Gastrocnemius medialis (tissue), 4 donors: Measurements from ENCODE around the gene STARD13. TPM values are rescaled to one million over a fixed set of nuclear protein-coding genes. Genes with fewer than 3 reads are reported as not detected.

Experiments
- ATAC-seq, 2 donors: fragments of 150-250 bp; one replicate each; pipeline ENCODE4 v1.9.1; 2016
- DNase-seq, 2 donors: peaks; one replicate each; pipeline ENCODE4 v3.0.0-alpha.2; 2019
- H3K27ac ChIP-seq, 4 donors: fragments of 200-600 bp; sonication (generic); 1 replicate in 1 of 4; 2 replicates in 3 of 4; pipeline ENCODE4 v1.5.1; 2016 to 2018; ENCODE audit warnings: mild to moderate bottlenecking in 2 of 4, moderate library complexity in 1 of 4
- H3K27me3 ChIP-seq, 3 donors: fragments of 200-600 bp; sonication (generic) in 2 of 3; 1 replicate in 1 of 3; 2 replicates in 2 of 3; pipeline versions ENCODE4 v1.5.1 to v1.6.0; 2016 to 2019; ENCODE audit warnings: mild to moderate bottlenecking in 1 of 3, moderate library complexity in 1 of 3
- H3K36me3 ChIP-seq, 2 donors: fragments of 200-600 bp; sonication (generic) in 1 of 2; one replicate each; pipeline ENCODE4 v1.5.1; 2017 to 2018
- H3K4me1 ChIP-seq, 2 donors: fragments of 200-600 bp; sonication (generic) in 1 of 2; one replicate each; pipeline ENCODE4 v1.5.1; 2016 to 2017; ENCODE audit warnings: mild to moderate bottlenecking in 2 of 2
- H3K4me3 ChIP-seq, 4 donors: fragments of 200-600 bp; sonication (generic) in 3 of 4; 1 replicate in 1 of 4; 2 replicates in 3 of 4; pipeline ENCODE4 v1.5.1; 2016 to 2019; ENCODE audit warnings: mild to moderate bottlenecking in 2 of 4
- H3K9me3 ChIP-seq, 3 donors: fragments of 200-600 bp; sonication (generic) in 2 of 3; 1 replicate in 1 of 3; 2 replicates in 2 of 3; pipeline ENCODE4 v1.5.1; 2016 to 2019
- CTCF ChIP-seq, 5 experiments: fragments of 450-650 bp in 3 of 5; fragments of 200-600 bp in 2 of 5; sonication (generic) in 2 of 5; IDR thresholded peaks in 4 of 5; conservative IDR thresholded peaks in 1 of 5; 1 replicate in 4 of 5; 2 replicates in 1 of 5; pipeline ENCODE4 v1.5.1; 2016 to 2019; ENCODE audit warnings: antibody characterized with exemption in 5 of 5, mild to moderate bottlenecking in 3 of 5, moderate library complexity in 3 of 5
- POLR2A ChIP-seq, 2 donors: fragments of 450-650 bp; IDR thresholded peaks; one replicate each; pipeline ENCODE4 v1.6.1; 2017; ENCODE audit warnings: antibody characterized with exemption in 2 of 2, mild to moderate bottlenecking in 2 of 2, moderate library complexity in 2 of 2
- in situ Hi-C, 4 donors: fragments of 200-750 bp; cut with MboI; loops; one replicate each; pipeline versions ENCODE4 v1.15.0 to v1.8.0; 2017; ENCODE audit warnings: low sequenced_read_pairs in 4 of 4
- intact Hi-C: fragments of 100-400 bp; cut with DNase I; formaldehyde crosslinking; loops from one replicate; pipeline ENCODE4 v1.15.1; 2023; ENCODE audit warnings: low total_unique reads
- total RNA-seq, 4 donors: library from RNA; depleted of rRNA; stranded (reverse); fragments of >200 nt; gene quantifications; one replicate each; pipeline versions ENCODE4 v1.1.0 to v1.2.3, GENCODE V29; 2016

The STARD13 gene
- total RNA-seq, 4 donors from 2014 or later: 7.7 to 19.3 (median 12.0) TPM

DNA sequence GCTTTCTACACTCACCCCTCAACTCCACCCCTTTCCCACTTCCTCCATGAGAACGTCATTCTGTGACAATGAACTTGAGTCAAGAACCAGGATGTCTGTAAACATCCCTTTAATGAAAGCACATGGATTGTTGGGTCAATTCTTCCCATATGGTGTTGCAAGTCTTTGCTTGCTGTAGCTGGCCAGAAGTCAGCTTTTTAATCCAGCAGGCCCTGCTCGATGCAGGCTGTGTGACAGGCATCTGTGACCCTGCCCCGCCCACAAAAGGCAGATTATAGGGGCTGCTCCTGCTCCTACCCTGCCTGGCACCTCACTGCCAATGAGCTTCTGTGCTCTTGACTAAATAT lies 78.0 kb downstream of the STARD13 start:
- ATAC-seq (peak in 1 of 2 donors; percentile 40), DNase-seq (no peak)
- no peaks in the 10 kb centered on the region for H3K9me3 ChIP-seq
- H3K27me3 ChIP-seq: no peaks in the 10 kb centered on the region
- TF ChIP-seq POLR2A (IDR thresholded peaks at IDR 0.05) (no peak), CTCF (IDR thresholded peaks at IDR 0.05 in 4 of 5, conservative IDR thresholded peaks at IDR 0.05 in 1 of 5) (no peak)
- intact Hi-C loops (no loop called here), in situ Hi-C loops (no loop called here)
- H3K4me1 ChIP-seq: peaks cover 36 to 42% of the 10 kb centered on the region in 2 donors
- H3K36me3 ChIP-seq: no peaks in the 10 kb centered on the region
- H3K4me3 ChIP-seq: no peak overlapping the region
- H3K27ac ChIP-seq: peak overlapping the region; percentile 52 to 76 (median 75)

- intact Hi-C loops: no loop called here
- DNase-seq (no peak), ATAC-seq (no peak)
- Histone ChIP-seq H3K36me3 (no peaks in the 10 kb centered on the region), H3K4me3 (no peak overlapping the region), H3K27ac (peak overlapping the region; percentile 52 to 76 (median 75)), H3K27me3 (no peaks in the 10 kb centered on the region), H3K4me1 (peaks cover 36 to 42% of the 10 kb centered on the region in 2 donors), H3K9me3 (no peaks in the 10 kb centered on the region)
- in situ Hi-C loops: no loop called here
- TF ChIP-seq POLR2A (IDR thresholded peaks at IDR 0.05): peak in 1 of 2 donors; percentile 19
- TF ChIP-seq CTCF (IDR thresholded peaks at IDR 0.05 in 4 of 5, conservative IDR thresholded peaks at IDR 0.05 in 1 of 5): no peak
Observed at GRCh38 chr13:33206945-33207614, 78.5 kb downstream of the STARD13 start.

DNA sequence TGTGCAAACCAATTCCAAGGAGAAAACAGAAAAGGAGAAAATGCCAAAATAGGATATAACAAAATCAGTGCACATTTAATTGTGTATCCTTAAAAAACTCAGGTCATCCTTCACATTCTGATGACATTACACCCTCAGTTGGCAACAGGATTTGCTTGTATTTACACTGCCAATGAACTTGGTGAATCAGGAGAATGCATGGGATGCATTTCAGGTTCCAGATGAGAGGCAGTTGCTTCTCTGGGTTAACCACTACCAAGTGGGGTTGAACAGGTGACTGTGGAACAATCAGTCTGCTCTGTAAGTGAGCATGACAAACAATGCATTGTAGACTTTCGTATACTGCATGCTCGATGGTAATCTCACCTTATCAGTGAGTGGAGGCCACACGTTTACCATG lies 79.1 kb downstream of the STARD13 start:
- Histone ChIP-seq H3K27me3 (no peaks in the 10 kb centered on the region), H3K27ac (peak overlapping the region in 3 of 4 donors; percentile 74 to 76 (median 76)), H3K4me1 (peaks cover 36 to 42% of the 10 kb centered on the region in 2 donors), H3K36me3 (no peaks in the 10 kb centered on the region), H3K9me3 (no peaks in the 10 kb centered on the region), H3K4me3 (peak overlapping the region in 1 of 4 donors; percentile 45)
- intact Hi-C loops (no loop called here), in situ Hi-C loops (no loop called here)
- ATAC-seq (no peak), DNase-seq (no peak)
- TF ChIP-seq CTCF (IDR thresholded peaks at IDR 0.05 in 4 of 5, conservative IDR thresholded peaks at IDR 0.05 in 1 of 5) (no peak), POLR2A (IDR thresholded peaks at IDR 0.05) (no peak)

DNA sequence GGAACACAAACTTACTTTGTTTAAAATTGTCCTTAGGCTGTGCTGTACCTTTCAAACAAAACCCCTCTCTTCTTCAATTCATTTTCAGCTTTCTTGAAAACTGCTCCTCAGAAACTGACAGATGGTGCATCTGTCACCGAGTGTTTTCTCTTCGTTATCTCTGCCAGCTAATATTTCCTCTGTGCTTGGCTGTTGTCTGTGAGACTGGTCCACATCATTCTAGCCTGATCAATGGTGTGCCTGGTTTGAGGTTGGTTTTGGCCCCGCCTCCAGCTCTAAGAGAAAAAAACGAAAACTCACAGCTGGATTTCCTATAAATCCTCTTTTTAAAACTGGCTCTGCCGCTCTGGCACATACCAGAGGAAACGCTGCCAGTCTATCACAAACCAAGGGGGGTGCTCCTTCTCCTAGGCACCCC lies 79.7 kb downstream of the STARD13 start:
- TF ChIP-seq CTCF (IDR thresholded peaks at IDR 0.05 in 4 of 5, conservative IDR thresholded peaks at IDR 0.05 in 1 of 5) (no peak), POLR2A (IDR thresholded peaks at IDR 0.05) (peak in 1 of 2 donors; percentile 30)
- peak overlapping the region in 3 of 4 donors; percentile 37 to 48 (median 45) for H3K4me3 ChIP-seq
- no peak for ATAC-seq
- intact Hi-C loops: no loop called here
- DNase-seq: no peak
- in situ Hi-C loops: no loop called here
- no peaks in the 10 kb centered on the region for H3K27me3 ChIP-seq
- H3K27ac ChIP-seq: peak overlapping the region; percentile 54 to 76 (median 75)
- H3K36me3 ChIP-seq: no peaks in the 10 kb centered on the region
- H3K4me1 ChIP-seq: peaks cover 36 to 42% of the 10 kb centered on the region in 2 donors
- H3K9me3 ChIP-seq: no peaks in the 10 kb centered on the region
